ENCODE measurements around the gene EHD4.

Gene EHD4

GRCh38 chr15:41933771-41934170 is 38.6 kb downstream of the EHD4 start:
- DNase-seq: no peak

- no peak for DNase-seq
Measured at GRCh38 chr15:41933326-41933725, 39.0 kb downstream of the EHD4 start.

GRCh38 chr15:41932511-41933289 is 39.7 kb downstream of the EHD4 start:
- no peak for DNase-seq

- DNase-seq: no peak
Measured at GRCh38 chr15:41932101-41932500, 40.3 kb downstream of the EHD4 start.

DNA sequence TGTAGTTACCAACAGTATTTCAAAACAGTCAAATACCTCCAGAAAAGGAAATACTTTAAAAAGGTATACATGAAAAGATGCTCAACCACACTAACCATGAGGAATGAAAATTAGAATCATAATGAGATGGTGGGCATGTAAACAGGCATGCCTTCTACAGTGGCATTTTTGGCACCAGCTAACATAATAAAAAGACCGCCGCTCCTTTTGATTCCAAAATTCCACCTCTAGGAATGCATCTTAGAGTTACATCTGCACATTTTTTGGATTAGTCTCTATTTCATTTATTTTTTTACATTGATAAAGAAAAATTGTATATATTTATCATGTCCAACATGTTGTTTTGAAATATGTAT is 41.5 kb downstream of the EHD4 start:
- no peak for DNase-seq

- DNase-seq: no peak
Measured at GRCh38 chr15:41930221-41930866, 42.0 kb downstream of the EHD4 start.

DNA sequence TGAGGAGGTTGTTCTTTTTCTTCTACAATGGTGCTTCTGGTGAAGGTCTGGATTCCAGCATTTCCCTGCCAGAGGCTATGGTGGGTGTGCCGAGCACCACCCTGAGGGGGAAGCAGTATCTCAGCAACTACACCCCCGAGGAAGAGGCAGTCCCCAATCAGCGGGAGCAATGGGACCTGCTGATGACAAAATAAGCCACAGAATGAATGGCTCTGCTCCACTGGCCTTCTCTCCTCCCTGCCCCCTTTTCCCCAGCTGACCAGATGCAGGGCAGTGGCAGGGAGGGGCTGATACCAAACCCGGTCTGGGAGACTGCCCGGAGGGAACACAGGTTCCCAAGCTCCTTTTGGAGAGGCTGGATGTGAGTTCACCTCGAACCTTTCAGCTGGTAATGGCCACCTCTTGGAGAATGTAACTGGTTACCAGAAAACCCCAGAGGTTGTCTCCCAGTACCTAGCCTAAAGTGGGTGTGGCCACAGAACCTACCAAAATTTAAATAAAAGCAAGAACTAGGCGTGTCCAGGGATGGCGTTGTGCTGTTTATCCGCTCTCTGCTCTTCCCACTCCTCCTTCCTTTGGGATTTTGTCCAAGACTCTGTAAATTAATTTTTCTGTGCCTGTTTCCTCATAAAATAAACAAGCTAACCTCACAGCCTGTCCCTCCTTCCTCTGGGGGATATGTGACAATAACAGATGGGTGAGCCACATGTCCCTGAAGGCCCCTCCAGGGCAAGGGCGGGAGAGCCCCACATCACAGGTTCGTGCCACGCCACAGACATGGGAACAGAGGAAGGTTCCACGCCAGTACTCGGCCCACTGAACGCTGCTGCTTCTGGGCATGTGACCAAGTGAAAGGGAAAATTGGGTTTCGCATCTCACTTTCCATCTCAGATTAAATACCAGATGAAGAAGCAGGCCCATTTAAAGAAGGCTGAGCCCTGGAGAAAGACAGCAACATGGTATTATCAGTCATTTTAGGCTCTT is 43.4 kb downstream of the EHD4 start:
- no peak for DNase-seq

GRCh38 chr15:41928100-41928499 is 44.3 kb downstream of the EHD4 start:
- DNase-seq: no peak

DNA sequence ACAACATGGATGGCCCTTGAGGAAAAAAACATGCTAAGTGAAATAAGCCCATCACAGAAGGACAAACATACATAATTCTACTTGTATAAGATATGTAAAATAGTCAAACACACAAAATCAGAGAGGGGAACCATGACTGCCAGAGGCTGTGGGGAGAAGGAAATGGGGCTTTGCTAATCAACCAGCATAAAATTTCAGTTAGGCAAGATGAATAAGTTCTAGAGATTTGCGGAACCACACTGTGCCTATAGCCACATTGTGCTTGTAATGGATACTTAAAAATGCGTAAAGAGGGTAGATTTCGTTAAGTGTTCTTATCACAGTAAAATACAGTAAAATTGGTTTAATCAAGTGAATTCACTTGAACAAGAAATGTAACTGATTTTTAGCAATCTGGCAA is 44.8 kb downstream of the EHD4 start:
- DNase-seq: no peak

DNA sequence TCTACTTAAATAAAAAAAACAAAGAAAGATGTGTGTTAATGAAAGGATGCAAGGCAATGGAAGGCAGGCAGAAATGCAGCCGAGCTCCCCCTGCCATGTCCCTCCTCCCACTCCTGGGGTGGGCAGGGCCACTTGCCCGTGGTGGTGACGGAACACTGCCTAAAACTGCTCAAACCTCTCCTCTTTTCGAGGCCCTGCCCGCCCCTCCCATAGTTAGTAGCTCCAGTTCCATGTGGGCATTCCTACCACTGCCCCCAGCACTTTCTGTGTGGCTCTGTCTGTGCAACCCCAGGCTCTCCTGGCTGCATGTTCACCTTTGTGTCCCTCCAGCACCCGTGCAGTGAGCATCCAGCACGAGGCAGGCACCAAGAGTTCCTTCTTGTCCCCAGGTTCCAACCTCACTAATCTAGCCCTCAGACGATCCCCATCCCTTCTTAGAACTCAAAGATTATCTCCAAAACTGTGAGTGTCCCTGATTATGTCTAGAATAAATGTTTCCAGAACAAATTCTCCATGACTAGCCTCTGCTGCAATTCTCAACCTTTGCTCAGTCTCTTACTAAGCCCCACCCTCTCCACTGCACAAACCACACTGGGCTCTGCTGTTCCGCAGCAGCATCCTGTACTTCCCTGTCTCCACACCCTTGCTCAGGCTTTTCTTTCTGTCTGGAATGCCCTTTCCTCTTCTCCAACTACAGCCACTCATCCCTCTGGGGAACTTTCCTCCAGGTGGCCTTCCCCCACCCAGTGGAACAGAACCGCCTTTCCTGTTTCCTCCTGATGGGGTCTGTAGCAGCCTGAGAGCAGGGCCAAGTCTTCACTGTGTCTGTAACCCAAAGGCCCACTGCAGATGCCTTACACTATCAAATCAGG is 45.9 kb downstream of the EHD4 start:
- no peak for DNase-seq

GRCh38 chr15:41925086-41925608 is 47.2 kb downstream of the EHD4 start:
- DNase-seq: no peak

- no peak for DNase-seq
Measured at GRCh38 chr15:41923401-41923997, 48.9 kb downstream of the EHD4 start.

GRCh38 chr15:41922353-41922752 is 50.0 kb downstream of the EHD4 start:
- DNase-seq: no peak

DNA sequence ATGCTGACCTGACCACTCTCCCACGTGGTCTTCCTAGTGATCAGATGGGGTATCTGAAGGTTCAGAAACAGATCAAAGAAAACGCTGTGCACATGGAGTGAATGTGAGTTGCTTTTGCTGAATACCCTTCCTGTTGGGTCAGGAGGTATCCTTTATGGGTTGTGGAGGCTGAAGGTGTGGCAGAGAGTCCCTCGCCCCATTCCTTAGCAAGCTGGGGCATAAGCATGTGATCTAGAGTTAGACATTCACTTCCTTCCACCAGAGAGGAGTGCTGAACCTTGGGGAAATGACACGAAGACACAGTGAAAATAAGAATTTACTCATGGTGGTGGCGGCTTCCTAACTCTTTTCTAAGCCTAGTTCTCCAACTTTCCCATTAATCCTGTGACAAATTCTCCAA is 50.7 kb downstream of the EHD4 start:
- no peak for DNase-seq

DNA sequence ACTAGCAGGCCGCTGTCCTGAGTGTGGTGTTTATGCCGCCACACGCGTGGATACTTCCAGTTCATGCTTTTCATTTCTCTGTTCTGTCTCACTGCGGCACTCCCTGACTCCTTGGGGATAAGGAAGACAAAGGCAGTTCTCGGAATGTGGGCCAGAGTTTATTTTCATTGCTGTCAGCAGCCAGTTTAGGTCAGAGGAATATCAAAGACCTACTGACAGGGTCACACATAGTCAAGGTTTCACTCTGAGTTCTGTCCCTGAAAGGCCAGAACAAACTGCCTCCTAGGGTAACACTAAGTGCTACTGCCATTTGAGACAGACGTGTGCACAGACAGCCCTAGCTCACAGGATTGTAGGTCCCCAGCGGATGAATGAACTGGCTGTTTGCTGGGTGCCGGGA is 51.2 kb downstream of the EHD4 start:
- DNase-seq: no peak

DNA sequence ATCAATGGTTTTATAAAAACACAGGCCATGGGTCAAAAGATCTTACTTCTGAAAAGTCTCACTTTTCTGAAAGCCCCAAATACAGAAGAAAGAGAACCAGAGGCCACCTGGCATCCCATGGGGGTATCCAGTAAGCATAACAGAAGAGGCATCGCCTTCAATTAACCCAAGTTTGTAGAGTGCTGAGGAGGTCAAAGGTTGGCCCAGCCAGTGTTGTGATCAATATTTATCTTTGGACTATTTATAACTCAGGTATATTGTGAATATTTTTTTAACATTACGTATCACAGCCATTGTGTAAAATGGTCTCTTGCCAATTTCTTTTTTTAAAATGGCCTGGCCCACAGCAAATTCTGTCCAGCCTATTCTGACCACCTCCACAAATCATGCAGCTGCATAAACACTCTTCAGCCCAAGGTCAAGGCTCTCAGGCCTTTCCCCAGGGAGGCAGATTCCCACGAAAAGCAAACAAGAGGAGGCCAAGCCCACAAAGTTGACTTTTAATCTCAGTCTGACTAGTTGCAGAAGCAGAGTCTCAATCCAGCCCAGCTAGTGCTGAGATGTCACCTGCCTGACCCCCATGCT is 52.3 kb downstream of the EHD4 start:
- peak; percentile 43 for DNase-seq

GRCh38 chr15:41919201-41919820 is 53.0 kb downstream of the EHD4 start:
- DNase-seq: no peak

DNA sequence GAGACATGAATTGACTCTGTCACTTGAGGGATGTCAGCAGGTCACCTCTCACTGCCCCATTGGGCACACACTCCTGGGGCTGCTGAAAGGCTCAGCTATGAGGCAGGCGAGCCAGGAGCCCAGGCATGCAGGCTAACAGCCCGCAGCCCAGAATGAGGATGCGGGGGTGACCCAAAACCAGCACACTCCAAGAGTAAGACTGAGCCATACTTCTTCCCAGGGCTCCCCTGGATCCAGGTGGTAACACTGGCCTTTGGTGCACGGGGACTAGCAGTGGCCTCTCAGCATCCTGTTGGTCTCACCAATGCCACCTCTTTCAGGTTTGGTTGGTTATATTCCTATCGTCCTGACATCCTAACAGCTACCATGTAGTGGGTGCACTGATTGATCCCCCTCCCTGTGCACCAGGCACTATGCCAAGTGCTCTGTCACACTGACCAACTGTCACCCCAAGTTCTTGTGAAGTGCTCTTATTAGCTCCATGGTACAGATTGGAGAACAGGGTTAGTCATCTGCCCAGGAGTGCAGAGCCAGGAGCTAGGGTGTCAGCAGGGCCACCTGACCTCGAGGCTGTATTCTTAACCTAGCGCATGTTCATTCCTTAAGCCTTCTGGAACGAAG is 53.7 kb downstream of the EHD4 start:
- no peak for DNase-seq

DNA sequence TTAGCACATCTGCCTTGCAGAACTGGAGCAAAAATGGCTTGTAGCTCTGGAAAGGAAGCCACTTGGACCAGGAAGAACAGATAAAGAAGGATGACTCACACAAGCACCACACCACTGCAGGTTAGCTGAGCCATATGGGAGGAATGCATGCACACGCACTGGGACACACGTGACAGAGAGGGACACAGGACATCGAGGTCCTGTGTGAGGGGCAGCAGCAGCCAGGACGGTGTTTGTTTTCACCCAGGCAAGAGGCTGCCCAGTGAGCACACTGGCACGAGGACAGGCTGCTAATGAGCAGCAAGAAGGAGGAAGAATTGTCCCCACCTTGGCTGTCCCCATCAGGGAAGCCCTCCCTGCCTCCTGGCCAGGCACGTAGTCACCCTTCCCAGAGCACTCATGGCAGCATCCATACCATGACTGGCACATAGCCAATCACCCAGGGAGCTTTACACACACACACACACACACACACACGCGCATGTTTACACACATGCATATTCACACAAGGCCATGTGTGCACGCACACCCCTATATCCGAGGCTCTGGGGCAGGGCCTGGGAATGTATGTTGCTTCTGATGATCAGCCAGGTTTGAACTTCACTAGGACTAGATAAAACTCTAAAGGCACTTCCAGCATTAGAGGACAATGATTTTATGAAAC is 54.5 kb downstream of the EHD4 start:
- DNase-seq: no peak

Data from NCI-H146 (cell line).